Stimulated activated effector memory CD8-positive, alpha-beta T cell treated with anti-CD3 and anti-CD28 coated beads, Interleukin-12 subunit alpha, Interleukin-12 subunit beta, amount 100 ng/mL, for 72 hours (primary cell): ENCODE data around the gene MSI2.

Source experiments
- ATAC-seq: fragments of 150-1000 bp; cut with Tn5 transposase; 2 replicates; pipeline ENCODE4 v1.10.0; 2021
- DNase-seq, 2 donors: peaks; one replicate each; pipeline ENCODE4 v3.0.0; 2021 to 2022; ENCODE audit warnings: low spot score in 2 of 2
- H3K27ac Mint-ChIP-seq: one replicate; pipeline ENCODE4 v1.8.0; 2022; ENCODE audit warnings: mild to moderate bottlenecking, mixed read lengths
- H3K36me3 Mint-ChIP-seq: one replicate; pipeline ENCODE4 v1.8.0; 2022; ENCODE audit warnings: mild to moderate bottlenecking, mixed read lengths
- H3K4me1 Mint-ChIP-seq: one replicate; pipeline ENCODE4 v1.8.0; 2022; ENCODE audit warnings: mixed read lengths
- H3K4me3 Mint-ChIP-seq: one replicate; pipeline ENCODE4 v1.8.0; 2022; ENCODE audit warnings: mild to moderate bottlenecking, mixed read lengths
- H3K9me3 Mint-ChIP-seq: one replicate; pipeline ENCODE4 v1.8.0; 2022; ENCODE audit warnings: mixed read lengths

MSI2 gene

DNA sequence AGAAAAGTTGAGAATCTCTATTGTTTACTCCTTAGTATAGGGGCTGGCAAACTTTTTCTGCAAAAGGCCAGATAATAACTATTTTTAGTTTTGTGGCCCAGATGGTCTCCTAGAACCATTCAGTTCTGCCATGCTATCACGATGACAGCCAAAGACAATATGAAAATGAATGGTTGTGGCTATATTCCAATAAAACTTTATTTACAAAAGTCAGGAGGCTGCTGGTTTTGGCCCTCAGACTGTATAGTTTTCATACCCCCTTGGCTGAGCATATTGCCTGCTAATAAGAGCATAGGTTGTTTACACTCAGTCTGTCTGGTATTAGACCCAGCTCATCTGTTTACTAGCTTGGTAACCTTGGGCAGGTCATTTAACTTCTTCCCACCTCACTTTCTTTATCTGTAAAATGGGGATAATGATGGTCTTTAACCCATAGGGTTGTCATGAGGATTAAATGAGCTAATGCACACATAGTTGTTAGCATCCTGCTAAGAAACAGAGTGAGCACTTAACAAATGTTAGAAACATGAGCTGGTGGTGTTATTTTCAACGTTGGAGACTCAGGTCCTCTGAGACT is 156.3 kb downstream of the MSI2 start:
- Mint-ChIP-seq H3K4me3 (no peak overlapping the region), H3K9me3 (no peaks in the 10 kb centered on the region), H3K27ac (no peak overlapping the region), H3K36me3 (peaks cover 6% of the 10 kb centered on the region), H3K4me1 (peaks cover 42% of the 10 kb centered on the region)
- ATAC-seq = no peak
- DNase-seq = no peak

DNA sequence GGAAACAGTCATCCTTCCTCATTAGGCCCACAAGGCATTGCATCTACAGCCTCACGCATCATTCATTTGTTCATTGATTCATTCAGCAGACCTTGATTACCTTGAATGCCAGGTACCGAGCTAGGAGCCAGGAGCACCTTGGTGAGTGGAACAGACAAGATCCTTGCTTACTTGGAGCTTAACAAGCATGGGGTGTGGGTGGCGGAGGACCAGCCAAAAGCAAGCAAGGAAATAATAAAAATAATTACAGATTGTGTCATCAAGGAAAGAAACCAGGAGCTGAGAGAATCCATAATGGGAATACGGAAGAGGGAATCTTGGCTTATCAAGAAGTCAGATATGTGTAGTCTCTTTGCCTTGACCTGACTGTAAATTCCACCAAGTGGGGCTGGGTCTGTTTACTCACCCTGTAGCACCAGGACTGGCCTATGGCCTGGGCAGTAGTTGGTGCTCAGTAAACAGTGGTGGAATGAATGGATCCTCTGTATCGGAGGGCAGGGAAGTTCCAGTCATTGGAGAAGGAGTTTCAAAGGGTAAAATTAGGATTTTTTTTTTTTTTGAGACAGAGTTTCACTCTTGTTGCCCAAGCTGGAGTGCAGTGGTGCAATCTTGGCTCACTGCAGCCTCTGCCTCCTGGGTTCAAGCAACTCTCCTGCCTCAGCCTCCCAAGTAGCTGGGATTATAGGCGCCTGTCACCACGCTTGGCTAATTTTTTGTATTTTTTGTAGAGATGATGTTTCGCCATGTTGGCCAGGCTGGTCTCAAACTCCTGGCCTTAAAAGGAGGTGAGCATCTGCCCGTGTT is 157.7 kb downstream of the MSI2 start:
- H3K27ac Mint-ChIP-seq = no peak overlapping the region
- no peak overlapping the region for H3K4me3 Mint-ChIP-seq
- no peaks in the 10 kb centered on the region for H3K9me3 Mint-ChIP-seq
- no peak for DNase-seq
- peaks cover 41% of the 10 kb centered on the region for H3K4me1 Mint-ChIP-seq
- H3K36me3 Mint-ChIP-seq = peaks cover 6% of the 10 kb centered on the region
- ATAC-seq = no peak

DNA sequence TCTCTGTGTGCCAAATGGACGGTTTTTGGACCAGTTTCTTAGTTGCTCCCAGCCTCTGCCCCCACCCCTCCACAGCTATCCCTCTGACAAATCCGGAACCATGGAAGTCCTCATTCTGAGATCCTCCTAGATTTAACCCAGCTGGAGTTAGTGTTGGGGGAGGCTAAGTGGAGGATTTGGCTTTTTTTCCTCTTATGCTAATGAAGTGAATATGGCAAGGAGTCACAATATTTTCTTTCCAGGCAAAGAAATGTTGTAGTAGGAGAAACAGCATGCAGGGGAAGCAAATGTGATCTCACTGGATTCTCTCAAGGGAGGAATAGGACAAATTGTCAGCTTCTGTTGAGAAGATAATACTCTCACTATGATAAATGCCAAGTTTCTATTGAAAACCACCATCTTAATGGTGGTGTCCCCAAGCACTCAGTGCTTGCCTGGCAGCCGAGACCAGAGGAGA is 159.5 kb downstream of the MSI2 start:
- peaks cover 6% of the 10 kb centered on the region for H3K36me3 Mint-ChIP-seq

DNA sequence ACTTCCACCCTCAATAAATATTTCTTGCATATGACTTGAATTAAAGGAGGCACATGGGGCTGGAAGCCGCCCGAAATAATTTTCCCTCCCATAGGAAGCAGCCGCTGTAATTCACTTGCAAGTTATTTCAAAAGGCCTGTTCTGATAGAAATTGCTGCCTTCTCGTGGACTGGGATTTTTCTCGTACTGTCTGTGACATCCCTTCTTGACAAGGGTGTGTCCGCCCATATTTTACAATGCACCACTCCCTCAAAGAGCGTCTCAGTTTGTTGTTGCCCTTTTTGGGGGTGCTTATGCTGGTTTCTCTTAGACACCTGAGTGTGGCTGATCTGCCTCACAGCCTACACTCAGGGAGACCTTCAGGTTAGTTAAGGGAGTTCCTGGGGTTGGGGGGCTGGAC is 160.0 kb downstream of the MSI2 start:
- ATAC-seq (no peak), DNase-seq (no peak)
- Mint-ChIP-seq H3K36me3 (peaks cover 6% of the 10 kb centered on the region), H3K4me1 (peaks cover 49% of the 10 kb centered on the region), H3K27ac (no peak overlapping the region), H3K9me3 (no peaks in the 10 kb centered on the region), H3K4me3 (no peak overlapping the region)

More for the DNA sequence above, 159.5 kb downstream of the MSI2 start:
- DNase-seq = no peak
- H3K4me1 Mint-ChIP-seq = peaks cover 44% of the 10 kb centered on the region
- ATAC-seq = no peak
- no peak overlapping the region for H3K27ac Mint-ChIP-seq
- no peak overlapping the region for H3K4me3 Mint-ChIP-seq
- H3K9me3 Mint-ChIP-seq = no peaks in the 10 kb centered on the region

DNA sequence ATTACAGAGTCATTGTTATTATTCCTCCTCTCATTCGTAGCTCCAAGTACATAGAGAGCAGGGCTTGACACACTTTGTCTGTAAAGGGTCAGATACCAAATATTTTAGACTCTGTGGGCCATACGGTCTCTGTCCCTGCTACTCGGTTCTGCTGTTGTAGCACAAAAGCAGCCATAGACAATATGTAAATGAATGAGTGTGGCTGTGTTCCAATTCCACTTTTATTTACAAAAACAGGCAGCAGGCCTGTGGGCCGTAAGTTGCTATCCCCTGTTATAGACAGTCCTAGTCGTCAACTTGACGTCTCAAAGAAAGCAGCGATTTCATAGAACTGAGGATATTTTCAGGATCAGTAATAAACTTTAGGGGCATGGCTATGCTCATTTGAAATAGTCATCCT is 161.6 kb downstream of the MSI2 start:
- ATAC-seq (no peak), DNase-seq (no peak)
- Mint-ChIP-seq H3K4me3 (no peak overlapping the region), H3K9me3 (no peaks in the 10 kb centered on the region), H3K4me1 (peaks cover 57% of the 10 kb centered on the region), H3K27ac (peak overlapping the region; percentile 27), H3K36me3 (peaks cover 13% of the 10 kb centered on the region)

DNA sequence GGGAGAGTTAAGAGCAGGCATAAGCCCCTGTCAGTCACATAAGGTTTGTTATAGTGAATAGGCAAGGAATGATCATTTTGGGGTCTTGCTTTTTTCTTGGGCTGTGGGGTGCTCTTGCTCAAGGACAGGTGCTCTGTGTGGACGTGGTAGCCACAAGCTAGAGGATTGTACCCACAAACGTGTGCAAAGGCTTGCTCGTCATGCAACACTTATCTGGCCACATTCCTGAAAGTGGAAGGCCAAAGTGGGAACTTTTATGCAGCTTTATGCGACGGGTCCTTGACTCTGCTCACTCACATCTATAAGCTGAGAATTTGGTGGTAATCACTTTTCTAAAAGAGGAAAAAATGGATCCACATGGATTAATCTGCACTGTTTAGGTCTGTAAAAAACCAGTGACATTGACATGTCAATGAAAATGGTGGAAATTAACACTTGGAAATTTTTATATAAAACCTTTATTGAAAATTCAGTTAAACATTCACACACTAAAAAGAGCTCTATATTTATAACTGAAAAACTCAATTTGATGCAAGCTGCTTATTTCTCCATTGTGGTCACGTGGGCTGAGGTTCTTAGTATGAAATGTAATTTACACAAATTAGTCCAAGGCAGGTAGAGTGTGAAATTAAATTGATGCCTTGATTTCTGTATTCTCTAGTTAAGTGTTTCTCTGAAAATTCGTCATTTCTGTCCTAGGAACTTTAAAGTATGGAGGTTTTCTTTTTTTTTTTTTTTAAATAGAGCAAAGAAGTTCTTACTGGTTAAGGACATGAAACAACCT is 162.3 kb downstream of the MSI2 start:
- H3K9me3 Mint-ChIP-seq = no peaks in the 10 kb centered on the region
- peaks cover 15% of the 10 kb centered on the region for H3K36me3 Mint-ChIP-seq
- H3K27ac Mint-ChIP-seq = peak overlapping the region; percentile 27
- DNase-seq (no peak), ATAC-seq (peak; percentile 55)
- H3K4me3 Mint-ChIP-seq = no peak overlapping the region
- H3K4me1 Mint-ChIP-seq = peaks cover 64% of the 10 kb centered on the region

DNA sequence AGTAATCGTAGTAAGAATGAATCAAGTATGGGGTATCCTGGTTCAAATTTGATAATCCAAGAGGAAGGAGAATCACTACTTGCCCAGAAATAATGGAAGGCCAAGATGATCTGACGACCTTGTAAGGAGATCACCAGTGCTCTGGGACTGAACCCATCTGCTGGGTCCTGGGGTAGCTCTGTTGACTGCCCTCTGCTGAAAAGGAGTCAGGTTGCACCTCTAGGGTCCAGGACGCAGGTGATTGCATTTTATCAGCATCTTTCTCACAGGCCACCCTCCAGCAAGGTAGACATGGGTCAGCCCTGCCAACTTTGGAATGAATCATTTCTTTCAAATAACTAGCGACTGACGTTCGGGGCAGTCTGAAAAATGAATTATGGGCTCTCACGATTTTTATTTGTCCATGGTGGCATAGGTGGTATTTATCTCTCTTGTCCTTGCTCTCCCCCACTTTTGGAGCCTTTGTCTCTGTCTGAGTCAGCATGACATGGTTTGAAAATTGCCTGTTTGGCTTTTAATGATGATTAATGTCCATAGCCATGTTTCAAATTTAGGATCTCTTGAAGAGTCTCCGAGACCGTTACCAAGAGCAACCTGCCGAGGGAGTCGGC is 163.7 kb downstream of the MSI2 start:
- ATAC-seq (no peak), DNase-seq (no peak)
- peaks cover 67% of the 10 kb centered on the region for H3K4me1 Mint-ChIP-seq
- no peak overlapping the region for H3K27ac Mint-ChIP-seq
- peaks cover 15% of the 10 kb centered on the region for H3K36me3 Mint-ChIP-seq
- no peaks in the 10 kb centered on the region for H3K9me3 Mint-ChIP-seq
- no peak overlapping the region for H3K4me3 Mint-ChIP-seq

DNA sequence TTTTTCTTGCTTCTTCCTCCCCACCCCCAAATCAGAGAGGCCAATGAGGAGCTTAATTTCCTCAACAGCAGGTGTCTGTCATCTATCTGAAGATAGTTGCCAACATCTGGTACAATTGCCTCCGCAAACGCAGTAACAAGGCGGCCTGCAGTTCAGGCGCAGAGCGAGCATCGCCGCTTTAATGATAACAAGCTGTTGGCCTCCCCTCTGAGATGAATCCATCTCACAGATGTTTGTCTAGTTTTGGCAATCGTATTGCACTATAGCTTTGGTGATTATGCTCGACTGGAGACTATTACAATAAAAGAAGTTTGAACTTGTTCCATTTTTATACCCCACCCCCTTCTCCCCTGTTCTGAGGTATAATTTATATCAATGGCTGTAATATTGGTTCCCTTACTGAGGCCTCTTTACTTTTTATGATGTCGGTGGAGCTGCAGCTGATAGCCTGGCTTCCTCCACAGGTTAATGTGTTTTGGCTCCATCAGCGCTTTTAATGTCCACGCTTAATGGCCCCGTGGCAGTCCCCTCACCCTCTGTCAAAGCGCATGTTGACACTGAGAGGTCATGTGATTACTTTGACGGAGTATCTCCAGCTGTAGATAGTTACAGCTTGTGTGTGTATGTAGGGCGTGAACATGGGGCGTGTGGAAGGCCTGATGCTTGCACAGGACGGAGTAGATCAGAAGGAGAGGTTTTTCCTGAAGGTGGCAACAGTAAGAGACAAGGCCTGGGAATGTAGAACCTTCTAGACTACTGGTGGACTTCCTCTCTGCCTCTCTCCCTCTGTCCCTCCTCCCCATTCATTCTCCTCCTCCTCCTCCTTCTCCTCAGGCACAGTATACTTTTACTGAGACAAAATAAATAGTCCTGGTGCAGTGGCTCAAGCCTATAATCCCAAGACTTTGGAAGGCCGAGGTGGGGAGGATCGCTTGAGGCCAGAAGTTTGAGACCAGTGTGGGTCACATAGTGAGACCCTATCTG is 164.7 kb downstream of the MSI2 start:
- no peaks in the 10 kb centered on the region for H3K9me3 Mint-ChIP-seq
- peaks cover 67% of the 10 kb centered on the region for H3K4me1 Mint-ChIP-seq
- ATAC-seq = no peak
- H3K27ac Mint-ChIP-seq = no peak overlapping the region
- peaks cover 15% of the 10 kb centered on the region for H3K36me3 Mint-ChIP-seq
- no peak for DNase-seq
- no peak overlapping the region for H3K4me3 Mint-ChIP-seq

DNA sequence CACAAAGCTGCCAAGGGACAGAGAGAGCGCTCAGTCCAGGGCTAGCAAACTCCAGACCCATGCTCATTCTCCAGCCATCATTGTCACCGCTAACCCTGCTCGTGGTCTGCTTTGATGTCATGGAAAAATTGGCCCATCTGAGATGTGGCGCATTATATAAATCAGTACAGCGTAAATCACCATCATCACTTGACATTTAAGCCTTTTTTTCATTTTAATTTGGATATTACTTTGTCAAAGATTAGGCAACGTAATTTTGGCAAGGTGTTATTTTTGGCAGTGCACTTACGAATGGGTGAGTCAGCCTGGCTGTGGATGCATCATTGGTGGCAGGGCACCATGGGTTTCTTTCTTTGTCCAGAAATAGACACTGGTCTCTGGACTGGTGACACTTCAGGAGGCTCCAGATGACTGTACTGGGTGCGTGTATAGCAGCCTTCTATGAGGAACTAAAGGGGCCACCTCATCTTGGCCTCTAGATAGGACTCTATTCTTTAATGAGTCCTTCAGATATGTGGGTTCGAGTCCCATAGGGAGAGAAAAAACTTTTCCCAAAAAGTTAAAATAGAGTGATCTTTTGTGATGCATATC is 166.3 kb downstream of the MSI2 start:
- ATAC-seq = peak; percentile 97
- H3K36me3 Mint-ChIP-seq = peaks cover 9% of the 10 kb centered on the region
- H3K27ac Mint-ChIP-seq = peak overlapping the region; percentile 19
- DNase-seq = no peak
- H3K4me3 Mint-ChIP-seq = no peak overlapping the region
- peaks cover 62% of the 10 kb centered on the region for H3K4me1 Mint-ChIP-seq
- H3K9me3 Mint-ChIP-seq = no peaks in the 10 kb centered on the region

DNA sequence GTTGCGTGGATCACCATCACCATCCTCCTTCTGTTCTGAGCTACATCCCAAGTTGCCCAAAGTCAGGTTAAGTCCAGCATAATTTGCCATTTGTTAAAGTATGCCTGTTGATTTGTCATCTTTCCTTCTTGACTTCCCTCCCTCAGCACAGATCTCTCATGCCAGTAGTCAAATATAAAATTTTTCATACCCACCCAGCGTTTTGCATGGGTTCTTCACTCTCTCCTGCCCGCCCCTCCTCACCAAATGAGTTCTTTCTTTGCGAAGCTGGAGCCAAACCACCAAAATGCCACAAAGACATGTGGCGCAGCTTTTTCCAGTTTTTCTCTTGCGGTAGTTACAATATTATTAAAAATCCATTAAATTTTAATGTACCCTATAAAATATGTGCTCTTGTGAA is 167.2 kb downstream of the MSI2 start:
- no peaks in the 10 kb centered on the region for H3K9me3 Mint-ChIP-seq
- DNase-seq (no peak), ATAC-seq (no peak)
- peak overlapping the region; percentile 19 for H3K27ac Mint-ChIP-seq
- H3K36me3 Mint-ChIP-seq = peaks cover 9% of the 10 kb centered on the region
- peaks cover 56% of the 10 kb centered on the region for H3K4me1 Mint-ChIP-seq
- H3K4me3 Mint-ChIP-seq = no peak overlapping the region

DNA sequence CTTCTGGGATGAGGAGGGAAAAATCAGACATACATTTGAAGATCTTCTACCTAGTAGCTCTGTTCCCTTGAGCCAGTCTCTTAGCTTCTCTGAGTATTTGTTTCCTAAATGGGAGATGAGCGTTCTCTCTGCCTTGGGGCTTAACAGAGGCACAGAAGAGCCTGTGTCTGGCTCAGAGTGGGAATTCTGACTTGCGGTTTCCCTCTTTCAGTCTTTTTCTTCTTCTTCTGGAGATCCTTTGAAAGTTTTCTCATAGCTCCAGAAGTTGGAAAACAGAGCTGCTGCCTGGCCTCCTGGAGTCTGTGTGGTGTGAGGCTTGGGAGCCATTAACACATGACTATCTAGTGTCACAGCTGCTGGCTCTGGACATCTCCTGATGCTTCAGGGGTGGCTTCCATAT is 167.9 kb downstream of the MSI2 start:
- no peak overlapping the region for H3K4me3 Mint-ChIP-seq
- ATAC-seq = no peak
- peak overlapping the region; percentile 67 for H3K27ac Mint-ChIP-seq
- no peaks in the 10 kb centered on the region for H3K9me3 Mint-ChIP-seq
- no peak for DNase-seq
- peaks cover 9% of the 10 kb centered on the region for H3K36me3 Mint-ChIP-seq
- peaks cover 54% of the 10 kb centered on the region for H3K4me1 Mint-ChIP-seq

DNA sequence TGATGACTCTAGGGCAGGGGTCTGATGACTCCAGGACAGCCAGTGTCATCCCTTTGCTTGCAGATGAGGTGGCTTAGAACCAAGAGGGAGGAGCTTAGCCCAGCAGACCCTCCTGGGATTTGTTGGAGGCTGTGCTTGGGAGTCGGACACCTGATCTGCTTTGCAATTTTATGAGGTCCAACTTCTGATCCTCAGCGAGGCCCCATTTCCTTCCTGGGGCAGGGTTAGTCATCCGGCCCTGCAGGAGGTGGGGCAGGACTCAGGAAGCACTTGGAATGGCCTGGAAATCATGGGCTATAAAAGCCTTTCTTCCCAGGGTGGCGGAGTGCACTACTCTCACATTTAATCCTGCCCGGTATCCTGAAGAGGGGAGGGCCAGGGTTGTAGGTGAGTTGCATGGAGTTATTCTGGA is 168.5 kb downstream of the MSI2 start:
- H3K36me3 Mint-ChIP-seq = peaks cover 9% of the 10 kb centered on the region

DNA sequence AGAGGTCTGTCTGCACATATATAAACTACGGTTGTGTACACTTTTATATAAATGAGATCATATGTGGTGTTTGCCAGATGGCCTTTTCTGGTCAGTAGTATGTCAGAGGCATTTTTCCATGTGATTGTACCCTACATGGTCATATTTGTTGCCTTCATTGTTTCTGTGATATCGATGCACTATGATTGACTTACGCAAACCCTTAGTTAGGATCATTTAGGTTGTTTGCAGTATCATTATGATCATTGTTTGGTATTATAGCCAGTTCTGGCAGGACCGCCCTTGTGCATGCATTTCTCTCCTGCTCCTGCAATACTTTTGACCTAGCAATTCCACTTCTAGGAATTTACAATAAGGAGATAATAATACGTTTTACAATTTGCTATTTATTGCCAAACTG is 169.1 kb downstream of the MSI2 start:
- ATAC-seq = no peak
- H3K36me3 Mint-ChIP-seq = peaks cover 9% of the 10 kb centered on the region
- no peak for DNase-seq
- H3K9me3 Mint-ChIP-seq = no peaks in the 10 kb centered on the region
- peaks cover 53% of the 10 kb centered on the region for H3K4me1 Mint-ChIP-seq
- H3K4me3 Mint-ChIP-seq = no peak overlapping the region
- no peak overlapping the region for H3K27ac Mint-ChIP-seq

More for the DNA sequence above, 168.5 kb downstream of the MSI2 start:
- DNase-seq (no peak), ATAC-seq (no peak)
- Mint-ChIP-seq H3K4me3 (no peak overlapping the region), H3K27ac (peak overlapping the region; percentile 67), H3K9me3 (no peaks in the 10 kb centered on the region), H3K4me1 (peaks cover 50% of the 10 kb centered on the region)
